GM19099 (cell line): ENCODE data around the gene HRCT1.

ENCODE experiments used
- POLR2A ChIP-seq: IDR thresholded peaks from 3 replicates; pipeline ENCODE4 v1.6.1; 2011; ENCODE audit warnings: low read depth; ENCODE audit not compliant: insufficient read length; ENCODE audit errors: extremely low read depth

Gene HRCT1

GRCh38 chr9:35928591-35929452, 22.8 kb downstream of the HRCT1 start:
- TF ChIP-seq POLR2A, result no peak

- no peak for TF ChIP-seq POLR2A
These were observed 23.4 kb downstream of the HRCT1 start for GRCh38 chr9:35929453-35929718.

GRCh38 chr9:35930521-35930920, 24.5 kb downstream of the HRCT1 start:
- no peak for TF ChIP-seq POLR2A

GRCh38 chr9:35930989-35931388, 25.0 kb downstream of the HRCT1 start:
- no peak for TF ChIP-seq POLR2A

GRCh38 chr9:35932735-35933134, 26.7 kb downstream of the HRCT1 start:
- TF ChIP-seq POLR2A, result no peak

GRCh38 chr9:35933550-35934067, 27.6 kb downstream of the HRCT1 start:
- no peak for TF ChIP-seq POLR2A

GRCh38 chr9:35935261-35935660, 29.3 kb downstream of the HRCT1 start:
- TF ChIP-seq POLR2A, result no peak

- no peak for TF ChIP-seq POLR2A
These were observed 29.9 kb downstream of the HRCT1 start for GRCh38 chr9:35935755-35936509.

GRCh38 chr9:35937227-35937626, 31.2 kb downstream of the HRCT1 start:
- TF ChIP-seq POLR2A, result no peak

GRCh38 chr9:35938474-35939356, 32.7 kb downstream of the HRCT1 start:
- no peak for TF ChIP-seq POLR2A

- TF ChIP-seq POLR2A, result no peak
These were observed 33.8 kb downstream of the HRCT1 start for GRCh38 chr9:35939679-35940250.

GRCh38 chr9:35940458-35941407, 34.7 kb downstream of the HRCT1 start:
- no peak for TF ChIP-seq POLR2A

GRCh38 chr9:35942286-35942685, 36.3 kb downstream of the HRCT1 start:
- no peak for TF ChIP-seq POLR2A

- no peak for TF ChIP-seq POLR2A
These were observed 38.2 kb downstream of the HRCT1 start for GRCh38 chr9:35944173-35944572.

GRCh38 chr9:35944841-35945240, 38.8 kb downstream of the HRCT1 start:
- no peak for TF ChIP-seq POLR2A
